ENCODE data around the gene TMEM106B. TPM values are rescaled to one million over a fixed set of nuclear protein-coding genes. Genes with fewer than 3 reads are reported as not detected.

Gene TMEM106B
- total RNA-seq, 2 experiments from 2014 or later, result 27.1 to 28.8 TPM

DNA sequence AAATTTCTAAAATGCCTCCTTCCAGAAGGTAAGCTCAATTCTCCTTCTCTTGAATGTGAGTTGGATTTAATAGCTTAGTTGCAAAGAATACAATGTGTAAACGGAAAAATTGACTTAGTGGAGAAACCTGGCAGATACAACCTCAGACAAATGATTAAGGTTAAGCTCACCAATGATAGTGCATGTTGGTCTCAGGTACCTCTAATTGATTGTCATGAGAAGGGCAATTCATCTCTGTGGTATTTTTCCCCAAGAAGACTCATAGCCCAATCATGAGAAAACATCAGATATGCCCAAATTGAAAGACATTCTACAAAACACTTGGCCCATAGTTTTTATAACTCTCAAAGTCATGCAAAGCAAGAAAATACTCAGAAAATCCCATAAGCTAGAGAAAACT is 36.2 kb upstream of the TMEM106B start:
- ChIA-PET CTCF (no interaction called here), POLR2A (no interaction called here)
- no peak for TF ChIP-seq CTCF (IDR thresholded peaks at IDR 0.05)
- Mint-ChIP-seq H3K4me1 (ENCODE audit: low read depth) (peaks cover 21% of the 10 kb centered on the region), H3K27me3 (peaks cover 1% of the 10 kb centered on the region), H3K4me3 (no peak overlapping the region), H3K27ac (no peak overlapping the region), H3K36me3 (ENCODE audit: low read depth) (no peaks in the 10 kb centered on the region), H3K9me3 (no peaks in the 10 kb centered on the region)
- DNase-seq (no peak), ATAC-seq (peak; percentile 20)
- intact Hi-C loops (cut with micrococcal nuclease), result no loop called here

DNA sequence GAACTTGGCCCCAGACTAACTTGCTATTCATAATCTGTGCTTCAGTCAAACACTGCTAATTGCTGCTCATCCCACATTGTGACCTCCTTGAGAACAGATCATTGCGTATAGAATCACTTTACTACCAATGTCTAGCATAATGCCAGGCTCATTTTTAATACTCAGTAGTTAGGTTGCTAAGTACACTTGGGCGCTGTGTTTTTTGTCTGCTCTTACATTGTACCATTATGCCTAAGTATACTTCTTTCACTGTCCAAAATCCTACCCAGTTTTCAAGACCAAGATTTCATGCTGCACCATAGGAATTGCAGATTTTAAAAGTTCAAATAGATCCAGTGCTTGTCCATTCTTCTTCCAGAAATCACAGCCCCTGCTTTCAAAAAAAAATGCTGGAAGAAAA is 32.8 kb upstream of the TMEM106B start:
- peaks cover 4% of the 10 kb centered on the region for H3K4me1 Mint-ChIP-seq (ENCODE audit: low read depth)
- TF ChIP-seq CTCF (IDR thresholded peaks at IDR 0.05), result no peak
- DNase-seq (no peak), ATAC-seq (no peak)
- no peaks in the 10 kb centered on the region for H3K27me3 Mint-ChIP-seq
- POLR2A ChIA-PET, result no interaction called here
- intact Hi-C loops (cut with micrococcal nuclease), result no loop called here
- H3K27ac Mint-ChIP-seq, result no peak overlapping the region
- peaks cover 2% of the 10 kb centered on the region for H3K9me3 Mint-ChIP-seq
- no peak overlapping the region for H3K4me3 Mint-ChIP-seq
- H3K36me3 Mint-ChIP-seq (ENCODE audit: low read depth), result peaks cover 1% of the 10 kb centered on the region
- CTCF ChIA-PET, result no interaction called here

DNA sequence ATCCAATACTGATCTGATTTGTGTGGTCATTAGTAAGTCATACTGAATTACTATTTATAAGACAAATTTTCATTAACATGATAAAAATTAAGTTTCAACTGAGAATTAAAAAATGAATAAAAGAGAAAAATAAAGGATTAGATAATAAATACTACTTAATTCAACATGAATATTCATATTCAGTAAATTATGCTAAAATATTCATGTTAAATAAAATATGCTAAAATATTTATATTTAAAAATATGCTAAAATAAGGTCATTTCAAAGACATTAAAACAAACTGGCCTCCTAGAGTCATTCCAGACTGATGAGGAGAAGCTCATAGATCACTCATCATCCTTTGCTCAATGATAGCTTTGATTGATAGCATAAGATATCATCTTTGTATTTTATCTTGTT is 16.7 kb upstream of the TMEM106B start:
- Mint-ChIP-seq H3K4me3 (no peak overlapping the region), H3K36me3 (ENCODE audit: low read depth) (no peaks in the 10 kb centered on the region), H3K27me3 (no peaks in the 10 kb centered on the region), H3K27ac (no peak overlapping the region), H3K4me1 (ENCODE audit: low read depth) (no peaks in the 10 kb centered on the region), H3K9me3 (no peaks in the 10 kb centered on the region)
- POLR2A ChIA-PET, result no interaction called here
- intact Hi-C loops (cut with micrococcal nuclease), result no loop called here
- ATAC-seq, result no peak
- no peak for DNase-seq
- TF ChIP-seq CTCF (IDR thresholded peaks at IDR 0.05), result no peak
- CTCF ChIA-PET, result no interaction called here

DNA sequence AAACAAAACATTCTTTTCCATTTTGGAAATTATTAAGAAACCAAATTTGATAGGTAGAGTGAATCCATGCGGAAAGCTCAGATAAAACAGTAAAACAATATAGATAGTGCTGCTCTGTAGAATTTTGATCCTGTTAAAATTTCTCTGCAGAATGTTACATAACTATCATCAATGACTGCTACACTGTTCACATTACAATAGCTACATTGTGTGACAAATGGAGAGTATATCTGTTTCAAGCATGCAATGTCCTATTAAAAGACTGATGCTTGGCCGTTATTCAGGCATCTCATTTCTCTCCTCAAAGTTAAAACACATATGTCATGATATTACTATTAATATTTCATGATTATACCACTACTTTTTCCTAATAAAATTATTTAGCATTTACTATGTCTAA is 14.7 kb upstream of the TMEM106B start:
- H3K27me3 Mint-ChIP-seq, result no peaks in the 10 kb centered on the region
- DNase-seq (no peak), ATAC-seq (no peak)
- no peak for TF ChIP-seq CTCF (IDR thresholded peaks at IDR 0.05)
- ChIA-PET CTCF (no interaction called here), POLR2A (no interaction called here)
- no peaks in the 10 kb centered on the region for H3K36me3 Mint-ChIP-seq (ENCODE audit: low read depth)
- no peaks in the 10 kb centered on the region for H3K9me3 Mint-ChIP-seq
- no peak overlapping the region for H3K4me3 Mint-ChIP-seq
- no peak overlapping the region for H3K27ac Mint-ChIP-seq
- intact Hi-C loops (cut with micrococcal nuclease), result no loop called here
- H3K4me1 Mint-ChIP-seq (ENCODE audit: low read depth), result no peaks in the 10 kb centered on the region

DNA sequence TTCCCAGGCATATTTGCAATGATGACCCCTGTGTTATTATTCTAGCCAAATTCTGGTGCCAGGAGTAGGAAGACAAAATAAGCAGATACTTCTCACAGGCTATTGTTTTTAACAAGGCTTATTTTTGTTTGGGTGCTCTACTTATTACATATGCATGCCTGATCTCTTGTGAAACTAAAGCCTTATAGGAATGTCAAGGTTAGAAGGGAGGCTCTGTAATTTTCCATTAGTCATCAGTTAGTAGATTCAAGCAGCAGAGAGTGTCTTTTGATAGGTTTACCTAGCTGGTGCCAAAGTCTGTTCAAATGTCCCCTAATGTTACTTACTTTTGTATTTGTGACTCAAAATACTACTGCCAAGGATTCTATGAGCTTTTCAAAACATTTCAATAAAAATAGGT is 11.7 kb upstream of the TMEM106B start:
- ChIA-PET CTCF (interaction anchor here (0.6 kb wide), 1 partner anchor 63 kb away, joined by 3 read pairs; no protein-coding TSS in a partner anchor), POLR2A (no interaction called here)
- H3K4me1 Mint-ChIP-seq (ENCODE audit: low read depth), result no peaks in the 10 kb centered on the region
- no peaks in the 10 kb centered on the region for H3K36me3 Mint-ChIP-seq (ENCODE audit: low read depth)
- intact Hi-C loops (cut with micrococcal nuclease), result no loop called here
- DNase-seq (no peak), ATAC-seq (no peak)
- H3K27me3 Mint-ChIP-seq, result no peaks in the 10 kb centered on the region
- H3K27ac Mint-ChIP-seq, result no peak overlapping the region
- H3K9me3 Mint-ChIP-seq, result no peaks in the 10 kb centered on the region
- no peak for TF ChIP-seq CTCF (IDR thresholded peaks at IDR 0.05)
- H3K4me3 Mint-ChIP-seq, result no peak overlapping the region
